ENCODE data around the gene PRKCH.

DNA sequence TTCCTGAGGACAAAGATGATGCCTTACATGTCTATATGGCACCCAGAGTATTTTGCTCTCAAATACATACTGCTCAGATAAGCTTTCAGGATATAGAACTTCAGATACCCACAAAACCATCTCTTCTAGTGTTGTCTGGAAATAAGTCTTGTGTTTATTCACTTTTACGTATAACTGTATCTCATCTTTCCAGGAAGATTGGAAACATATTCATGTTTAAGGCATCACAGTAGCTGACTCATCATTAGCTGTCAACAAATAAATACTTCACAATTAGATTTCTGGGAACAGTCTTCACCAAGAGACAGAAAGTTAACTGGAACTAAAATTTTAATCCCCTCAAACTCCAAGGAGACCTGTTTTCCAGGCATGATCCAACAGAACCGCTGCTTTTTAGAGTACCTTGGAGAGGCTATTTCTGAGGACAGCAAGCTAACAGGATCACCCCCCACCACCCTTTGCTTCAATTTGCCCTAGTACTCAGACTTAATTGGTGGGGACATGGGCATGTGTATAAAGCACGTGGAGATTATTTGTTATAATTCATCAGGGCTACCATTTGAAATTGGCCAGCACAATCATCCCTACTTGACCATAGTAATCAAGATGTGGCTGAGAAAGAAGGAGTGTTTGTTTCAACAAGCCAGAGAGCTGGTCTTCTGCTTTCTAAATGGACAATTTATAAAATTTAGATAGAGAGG, 244.6 kb downstream of the PRKCH start:
- TF ChIP-seq, protein P1, sequence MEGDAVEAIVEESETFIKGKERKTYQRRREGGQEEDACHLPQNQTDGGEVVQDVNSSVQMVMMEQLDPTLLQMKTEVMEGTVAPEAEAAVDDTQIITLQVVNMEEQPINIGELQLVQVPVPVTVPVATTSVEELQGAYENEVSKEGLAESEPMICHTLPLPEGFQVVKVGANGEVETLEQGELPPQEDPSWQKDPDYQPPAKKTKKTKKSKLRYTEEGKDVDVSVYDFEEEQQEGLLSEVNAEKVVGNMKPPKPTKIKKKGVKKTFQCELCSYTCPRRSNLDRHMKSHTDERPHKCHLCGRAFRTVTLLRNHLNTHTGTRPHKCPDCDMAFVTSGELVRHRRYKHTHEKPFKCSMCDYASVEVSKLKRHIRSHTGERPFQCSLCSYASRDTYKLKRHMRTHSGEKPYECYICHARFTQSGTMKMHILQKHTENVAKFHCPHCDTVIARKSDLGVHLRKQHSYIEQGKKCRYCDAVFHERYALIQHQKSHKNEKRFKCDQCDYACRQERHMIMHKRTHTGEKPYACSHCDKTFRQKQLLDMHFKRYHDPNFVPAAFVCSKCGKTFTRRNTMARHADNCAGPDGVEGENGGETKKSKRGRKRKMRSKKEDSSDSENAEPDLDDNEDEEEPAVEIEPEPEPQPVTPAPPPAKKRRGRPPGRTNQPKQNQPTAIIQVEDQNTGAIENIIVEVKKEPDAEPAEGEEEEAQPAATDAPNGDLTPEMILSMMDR (IDR thresholded peaks at IDR 0.05; ENCODE audit: low read depth, low read length), result no peak
- TF ChIP-seq EZH2phosphoT487 (IDR thresholded peaks at IDR 0.05; ENCODE audit: low read depth), result no peak
